HK-2 (cell line): Measurements from ENCODE around the gene AMZ1.
A peak's percentile ranks its signal among the peaks of the same experiment; 100 is the strongest.

Experiments used
- DNase-seq: peaks from one replicate; pipeline ENCODE4 v3.0.0-alpha.2; 2018; ENCODE audit not compliant: unreplicated experiment

AMZ1 gene

GRCh38 chr7:2750004-2750407 lies 62.0 kb downstream of the AMZ1 start:
- DNase-seq, result no peak

GRCh38 chr7:2751086-2751485 lies 63.1 kb downstream of the AMZ1 start:
- DNase-seq, result no peak

GRCh38 chr7:2753148-2753547 lies 65.1 kb downstream of the AMZ1 start:
- DNase-seq, result no peak

- no peak for DNase-seq
Observed at GRCh38 chr7:2754086-2754485, 66.1 kb downstream of the AMZ1 start.

DNA sequence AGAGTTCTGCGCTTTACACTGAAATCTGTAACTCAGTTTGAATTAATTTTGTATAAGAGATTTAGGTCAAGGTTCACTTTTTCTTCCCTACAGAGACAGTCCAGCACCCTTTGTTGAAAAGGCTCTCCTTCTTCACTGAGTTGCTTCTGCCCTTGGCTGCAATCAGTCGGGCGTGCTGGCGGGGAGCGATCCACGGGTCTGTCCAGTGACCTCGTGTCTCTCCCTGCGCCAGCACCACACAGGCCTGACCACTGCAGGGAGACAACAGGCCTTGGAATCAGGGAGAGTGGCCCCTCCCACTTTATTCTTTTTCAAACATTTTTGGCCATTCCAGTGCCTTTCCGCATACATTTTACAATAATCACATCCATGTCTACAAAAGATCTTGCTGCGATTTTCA lies 66.9 kb downstream of the AMZ1 start:
- no peak for DNase-seq

DNA sequence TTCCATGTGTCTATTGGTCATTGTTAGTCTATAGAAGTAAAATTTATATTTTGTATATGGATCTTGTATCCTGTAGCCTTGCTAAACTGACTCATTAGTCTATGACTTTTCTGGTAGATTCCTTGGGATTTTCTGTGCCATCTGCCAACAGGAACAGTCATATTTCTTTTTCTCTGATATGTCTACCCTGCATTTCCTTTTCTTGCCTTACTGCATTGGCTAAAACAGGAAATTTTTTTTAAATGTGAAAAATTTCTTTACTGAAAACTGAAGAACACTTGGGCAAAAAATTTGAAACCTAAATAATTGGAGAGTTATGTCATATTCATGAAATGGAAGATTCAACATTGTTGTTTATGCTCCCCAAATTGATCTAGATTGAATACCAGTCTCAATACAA lies 67.5 kb downstream of the AMZ1 start:
- no peak for DNase-seq

DNA sequence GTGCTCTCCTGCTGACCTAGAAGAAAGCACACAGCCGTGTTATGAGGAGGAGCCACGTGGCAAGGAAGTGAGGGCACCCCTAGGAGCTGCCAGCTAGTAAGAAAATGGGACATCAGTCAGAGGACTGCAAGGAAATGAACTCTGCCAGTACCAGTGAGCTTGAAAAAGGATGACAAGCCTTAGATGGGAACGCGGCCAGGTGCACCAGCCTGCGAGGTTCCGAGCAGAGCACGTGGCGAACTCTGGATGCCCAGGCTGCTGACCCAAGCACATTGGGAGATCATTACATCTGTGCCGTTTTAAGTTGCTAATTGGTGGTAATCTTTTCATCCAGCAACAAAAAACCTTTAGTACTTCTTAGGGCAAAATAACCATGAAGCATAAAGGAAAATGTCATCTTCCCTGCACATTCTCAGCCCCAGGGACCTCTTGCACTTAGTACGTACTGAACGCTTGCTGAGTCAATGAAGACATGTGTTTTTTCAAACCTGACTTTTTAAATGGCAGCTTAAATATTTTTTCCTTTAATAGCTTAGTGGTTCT lies 69.4 kb downstream of the AMZ1 start:
- peak; percentile 62 for DNase-seq

DNA sequence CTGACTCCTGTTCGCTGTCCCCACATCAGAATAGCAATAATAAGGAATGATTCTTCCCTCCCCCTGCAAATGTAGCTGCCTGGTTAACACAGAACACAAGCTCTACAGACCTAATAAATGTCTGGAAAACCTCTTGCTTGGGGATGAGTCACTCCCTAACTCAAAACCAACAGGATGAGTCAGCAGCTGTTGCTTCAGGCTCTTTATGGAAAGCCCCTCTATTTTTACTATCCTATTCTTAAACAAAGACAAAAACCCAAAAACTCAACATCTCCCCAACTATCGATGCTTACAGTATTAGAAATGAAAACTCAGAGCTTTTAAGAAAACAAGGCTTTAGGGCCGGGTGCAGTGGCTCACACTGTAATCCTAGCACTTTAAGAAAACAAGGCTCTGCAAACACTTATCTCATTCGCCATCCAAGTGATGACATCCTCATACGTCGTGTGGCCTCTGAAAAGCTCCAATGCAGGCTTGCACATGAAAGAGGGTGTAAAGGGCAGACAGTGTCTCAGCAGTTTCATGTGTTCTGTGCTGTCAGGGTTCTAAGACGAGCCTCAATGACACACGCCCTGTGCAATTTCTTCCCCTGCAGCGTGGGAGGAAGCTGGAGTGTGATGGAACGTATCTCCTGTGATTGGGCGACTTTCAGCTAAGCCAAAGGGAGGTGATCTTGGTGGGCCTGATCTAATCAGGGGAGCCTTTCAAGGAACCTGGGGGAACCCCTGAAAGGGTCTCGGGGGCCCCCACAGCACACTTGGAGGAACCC lies 70.1 kb downstream of the AMZ1 start:
- DNase-seq, result peak; percentile 76

GRCh38 chr7:2758673-2759616 lies 70.9 kb downstream of the AMZ1 start:
- peak; percentile 66 for DNase-seq

- DNase-seq, result no peak
Observed at GRCh38 chr7:2759736-2760097, 71.7 kb downstream of the AMZ1 start.

DNA sequence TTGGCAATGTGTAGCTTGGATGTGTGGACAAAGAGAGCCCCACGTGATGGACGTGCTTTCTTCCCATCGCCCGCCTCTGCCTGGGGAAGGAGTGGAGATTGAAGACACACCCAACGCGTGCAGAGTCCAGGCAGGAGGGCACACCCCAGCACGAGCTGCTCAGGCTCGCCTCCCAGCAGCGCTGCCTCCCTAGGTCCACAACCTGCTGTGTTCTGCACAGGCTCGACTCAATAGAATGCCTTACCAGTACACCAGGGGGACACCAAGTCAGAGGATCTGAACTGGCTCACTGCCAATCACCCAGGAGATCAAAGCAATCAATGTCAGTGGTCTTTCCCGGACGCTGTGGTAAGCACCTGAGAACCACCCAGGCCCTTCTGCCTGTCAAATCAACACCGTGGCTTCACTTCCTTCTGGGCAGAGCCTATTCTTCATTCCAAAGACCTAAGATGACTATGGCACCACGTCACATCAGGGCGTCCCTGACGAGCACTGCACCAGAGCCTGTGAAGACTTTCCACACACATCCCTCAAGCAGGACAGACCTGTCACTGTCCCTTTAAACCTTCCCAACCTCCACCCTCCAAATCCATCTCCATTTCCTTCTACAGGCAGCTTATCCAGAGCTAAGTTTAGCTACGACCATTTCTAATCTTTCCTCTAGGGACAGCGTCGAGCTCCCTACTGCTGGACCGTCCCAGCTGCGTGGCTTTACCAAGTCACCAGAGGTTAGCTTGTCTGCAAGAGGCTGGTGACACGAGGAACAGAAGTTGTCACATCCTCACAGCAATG lies 72.3 kb downstream of the AMZ1 start:
- DNase-seq, result peak; percentile 36

DNA sequence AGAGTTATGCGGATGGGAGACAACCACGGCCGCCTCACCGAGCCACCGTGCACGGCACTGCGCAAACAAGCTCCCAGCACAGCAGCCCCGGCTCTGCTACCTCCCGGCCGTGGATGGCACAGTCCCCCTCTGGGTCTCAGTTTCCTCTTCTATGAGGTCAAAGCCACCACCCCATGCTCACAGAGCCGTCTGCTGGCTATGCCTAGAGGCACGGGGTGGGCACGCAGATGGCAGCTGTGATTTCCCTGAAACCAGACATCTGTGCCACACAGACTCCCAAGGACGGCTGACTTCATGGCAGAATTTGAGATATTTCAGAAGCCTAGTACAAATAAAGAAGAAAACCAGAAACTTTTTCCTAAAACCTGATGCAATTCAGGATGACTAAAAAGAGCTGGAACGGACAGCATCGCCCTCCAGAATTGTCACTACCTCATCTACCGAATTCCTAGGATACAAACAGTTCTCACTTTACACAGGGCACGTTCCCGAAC lies 73.2 kb downstream of the AMZ1 start:
- DNase-seq, result no peak

- DNase-seq, result no peak
Observed at GRCh38 chr7:2761801-2762497, 73.9 kb downstream of the AMZ1 start.

GRCh38 chr7:2763597-2763996 lies 75.6 kb downstream of the AMZ1 start:
- no peak for DNase-seq

DNA sequence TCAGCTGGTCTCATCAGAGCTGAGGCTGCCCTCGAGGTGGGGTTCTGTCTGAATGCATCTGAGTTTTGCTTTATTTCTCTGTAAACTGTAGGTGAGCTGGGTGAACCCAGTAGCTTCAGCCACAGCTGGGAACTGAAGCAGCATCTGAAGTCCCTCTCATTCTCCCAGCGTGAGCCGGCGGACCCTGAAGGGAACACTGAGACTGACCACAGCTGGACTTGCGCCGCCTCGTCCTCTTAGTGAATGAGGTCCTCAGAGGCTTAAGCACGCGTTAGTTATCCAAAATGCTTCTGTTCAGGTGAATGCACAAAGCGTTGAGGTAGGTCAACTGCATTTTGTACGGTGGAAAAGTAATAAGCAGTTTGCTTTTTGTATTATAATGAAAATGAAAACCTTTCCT lies 76.6 kb downstream of the AMZ1 start:
- no peak for DNase-seq
